ENCODE data around the gene FUT9. TPM values are rescaled to one million over a fixed set of nuclear protein-coding genes. Genes with fewer than 3 reads are reported as not detected.

FUT9 gene
- total and polyA plus RNA-seq, 2 of the 8 experiments (the other 6 are each of a cell fraction or from before 2014, with no cell fraction given): 0.85 to 4.9 TPM

DNA sequence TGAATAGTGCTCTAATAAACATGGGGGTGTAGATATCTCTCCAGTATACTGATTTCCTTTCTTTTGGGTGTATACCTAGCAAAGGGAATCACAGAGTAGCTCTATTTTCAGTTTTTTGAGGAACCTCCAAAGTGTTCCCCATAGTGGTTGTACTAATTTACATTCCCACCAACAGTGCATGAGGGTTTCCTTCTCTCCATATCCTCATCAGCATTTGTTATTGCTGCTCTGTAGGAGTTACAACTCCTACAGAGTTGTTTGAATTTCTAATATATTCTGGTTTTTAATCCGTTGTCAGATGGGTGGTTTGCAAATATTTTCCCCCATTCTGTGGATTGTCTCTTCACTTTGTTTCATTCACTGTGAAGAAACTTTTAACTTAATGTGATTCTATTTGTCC is 207.9 kb downstream of the FUT9 start:
- no peak overlapping the region for H2BK20ac ChIP-seq (ENCODE audit: low read length)
- H2AK5ac ChIP-seq (ENCODE audit: low read depth, low read length): no peak overlapping the region
- peak overlapping the region; percentile 17 to 36; a peak in 1 of 4 replicates for H3K4me2 ChIP-seq (ENCODE audit: insufficient read depth in 1 of 2, low read depth in 2 of 2, low read length in 2 of 2)
- FAIRE-seq (no peak), DNase-seq (ENCODE audit: low read depth in 1 of 2, low spot score in 2 of 2) (no peak)
- no peak overlapping the region for H3K27ac ChIP-seq (ENCODE audit: low read depth, low read length)
- no peaks in the 10 kb centered on the region for H3K27me3 ChIP-seq (replicated peaks in 1 of 4; ENCODE audit: control insufficient read depth in 3 of 4, extremely low read depth in 1 of 4, insufficient read depth in 3 of 4, low read length in 3 of 4)
- no peaks in the 10 kb centered on the region for H3K23me2 ChIP-seq (ENCODE audit: low read depth, low read length)
- H3K36me3 ChIP-seq (ENCODE audit: control insufficient read depth in 2 of 4, insufficient read depth in 4 of 4, low read length in 3 of 4): no peaks in the 10 kb centered on the region
- H3K4me3 ChIP-seq (ENCODE audit: extremely low read depth in 1 of 4, insufficient read depth in 2 of 4, low read depth in 3 of 4, low read length in 4 of 4): peak overlapping the region in 1 of 4 experiments; percentile 30; a peak in 1 of 8 replicates
- H3K79me1 ChIP-seq (ENCODE audit: low read depth, low read length): no peaks in the 10 kb centered on the region
- no peak overlapping the region for H2BK120ac ChIP-seq (replicated peaks; ENCODE audit: low read depth, low read length)
- H3K14ac ChIP-seq (ENCODE audit: insufficient read length): no peak overlapping the region
- H3K4me1 ChIP-seq (replicated peaks in 1 of 4; ENCODE audit: control insufficient read depth in 3 of 4, insufficient read depth in 4 of 4, low read length in 3 of 4): peaks cover 0 to 10% (median 4%) of the 10 kb centered on the region in 4 experiments; a peak in 4 of 7 replicates
- no peak overlapping the region for H2BK12ac ChIP-seq (ENCODE audit: low read depth, low read length)
- POLR2A ChIA-PET (ENCODE audit: partially characterized antibody): no interaction called here
- H3K9ac ChIP-seq (replicated peaks in 1 of 4; ENCODE audit: extremely low read depth in 1 of 4, low read depth in 3 of 4, low read length in 3 of 4): no peak overlapping the region
- no peak overlapping the region for H3K23ac ChIP-seq (ENCODE audit: insufficient read length)
- H4K20me1 ChIP-seq (replicated peaks in 1 of 2; ENCODE audit: control insufficient read depth in 1 of 2, insufficient read depth in 2 of 2, low read length in 2 of 2): no peaks in the 10 kb centered on the region
- H4K8ac ChIP-seq (ENCODE audit: extremely low read depth, insufficient read depth, low read length): no peak overlapping the region
- H2AFZ ChIP-seq (ENCODE audit: low read length): no peak overlapping the region
- CTCF ChIA-PET (ENCODE audit: partially characterized antibody): interaction anchor here (1.4 kb wide), 1 partner anchor 73 kb away, joined by 3 read pairs; no protein-coding TSS in a partner anchor
- no peak overlapping the region for H4K91ac ChIP-seq (replicated peaks; ENCODE audit: insufficient read length, low read length)
- H2BK15ac ChIP-seq (ENCODE audit: low read length): no peak overlapping the region
- H3K56ac ChIP-seq (replicated peaks; ENCODE audit: insufficient read length, low read depth, low read length): no peak overlapping the region
- H3K18ac ChIP-seq (ENCODE audit: extremely low read depth, low read length): no peak overlapping the region
- WGBS, 2 experiments (ENCODE audit: extremely low coverage in 1 of 2, insufficient coverage in 1 of 2, insufficient read length in 1 of 2, insufficient replicate concordance in 2 of 2, low coverage in 1 of 2, low lambda C conversion rate in 2 of 2, missing lambda C conversion rate in 1 of 2): 6% methylated on average over 1 of the region's 1 CpG; no CpG with 5 or more reads in 1 of the 2 experiments
- no peaks in the 10 kb centered on the region for H3K9me3 ChIP-seq (ENCODE audit: insufficient read depth in 2 of 2, low read depth in 1 of 2, low read length in 1 of 2)
- no peaks in the 10 kb centered on the region for H3K79me2 ChIP-seq (ENCODE audit: control insufficient read depth in 1 of 2, insufficient read depth in 2 of 2, low read length in 2 of 2)
- H4K5ac ChIP-seq (ENCODE audit: insufficient read length, low read depth, low read length): no peak overlapping the region
- no peak overlapping the region for H3K4ac ChIP-seq (replicated peaks; ENCODE audit: insufficient read length, low read depth, low read length)
- H2BK5ac ChIP-seq (ENCODE audit: low read depth, low read length): no peak overlapping the region
- TF ChIP-seq MAFK (IDR thresholded peaks at IDR 0.05; ENCODE audit: low read depth, low read length) (no peak), FOSL1 (IDR thresholded peaks at IDR 0.05; ENCODE audit: insufficient read depth, low read depth, low read length) (no peak), EZH2 (IDR thresholded peaks at IDR 0.05; ENCODE audit: low read depth, low read length, severe bottlenecking) (no peak), RAD21 (IDR thresholded peaks at IDR 0.05 in 1 of 2, conservative IDR thresholded peaks at IDR 0.05 in 1 of 2; ENCODE audit: low read depth in 2 of 2, low read length in 2 of 2) (no peak), BRCA1 (IDR thresholded peaks at IDR 0.05; ENCODE audit: low read depth, low read length) (no peak), BCL11A (IDR thresholded peaks at IDR 0.05; ENCODE audit: low read depth in 2 of 2, low read length in 2 of 2) (no peak), KDM4A (IDR thresholded peaks at IDR 0.05; ENCODE audit: low read depth, low read length, severe bottlenecking) (no peak), MAX (IDR thresholded peaks at IDR 0.05) (no peak), TBP (IDR thresholded peaks at IDR 0.05; ENCODE audit: low read depth, low read length) (no peak), CHD2 (IDR thresholded peaks at IDR 0.05; ENCODE audit: low read length) (no peak)
- TF ChIP-seq, protein P1, sequence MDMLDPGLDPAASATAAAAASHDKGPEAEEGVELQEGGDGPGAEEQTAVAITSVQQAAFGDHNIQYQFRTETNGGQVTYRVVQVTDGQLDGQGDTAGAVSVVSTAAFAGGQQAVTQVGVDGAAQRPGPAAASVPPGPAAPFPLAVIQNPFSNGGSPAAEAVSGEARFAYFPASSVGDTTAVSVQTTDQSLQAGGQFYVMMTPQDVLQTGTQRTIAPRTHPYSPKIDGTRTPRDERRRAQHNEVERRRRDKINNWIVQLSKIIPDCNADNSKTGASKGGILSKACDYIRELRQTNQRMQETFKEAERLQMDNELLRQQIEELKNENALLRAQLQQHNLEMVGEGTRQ (IDR thresholded peaks at IDR 0.05; ENCODE audit: low read length): no peak
- TF ChIP-seq, protein P2, sequence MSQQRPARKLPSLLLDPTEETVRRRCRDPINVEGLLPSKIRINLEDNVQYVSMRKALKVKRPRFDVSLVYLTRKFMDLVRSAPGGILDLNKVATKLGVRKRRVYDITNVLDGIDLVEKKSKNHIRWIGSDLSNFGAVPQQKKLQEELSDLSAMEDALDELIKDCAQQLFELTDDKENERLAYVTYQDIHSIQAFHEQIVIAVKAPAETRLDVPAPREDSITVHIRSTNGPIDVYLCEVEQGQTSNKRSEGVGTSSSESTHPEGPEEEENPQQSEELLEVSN (IDR thresholded peaks at IDR 0.05): no peak
